HepG2 (cell line): ENCODE data around the gene PLCXD1. TPM values are rescaled to one million over a fixed set of nuclear protein-coding genes. Genes with fewer than 3 reads are reported as not detected.

Source experiments
- ETV5 ChIP-seq: IDR thresholded peaks from 2 replicates; pipeline ENCODE4 v1.6.1; 2018; ENCODE audit warnings: missing biosample characterization, missing genetic modification reagents, inconsistent platforms, borderline replicate concordance
- FLYWCH1 ChIP-seq: sonication (generic); formaldehyde crosslinking; IDR thresholded peaks from 2 replicates; pipeline ENCODE4 v1.8.1; 2023; ENCODE audit warnings: mild to moderate bottlenecking, missing genetic modification reagents
- JARID2 ChIP-seq: sonication (generic); formaldehyde crosslinking; IDR thresholded peaks from 2 replicates; pipeline ENCODE4 v1.8.1; 2023; ENCODE audit warnings: missing genetic modification reagents, inconsistent platforms; ENCODE audit not compliant: insufficient replicate concordance
- MYNN ChIP-seq: sonication (generic); formaldehyde crosslinking; IDR thresholded peaks from 2 replicates; pipeline ENCODE4 v1.4.0; 2020; ENCODE audit warnings: mild to moderate bottlenecking, low read depth, missing genetic modification reagents
- ONECUT2 ChIP-seq: sonication (generic); formaldehyde crosslinking; IDR thresholded peaks from 2 replicates; pipeline ENCODE4 v1.4.0; 2020; ENCODE audit warnings: missing genetic modification reagents
- PTBP1 ChIP-seq: fragments of 200-400 bp; formaldehyde crosslinking; IDR thresholded peaks from 2 replicates; pipeline ENCODE4 v1.6.1; 2018; ENCODE audit warnings: low read length, low read depth; ENCODE audit not compliant: poor library complexity, severe bottlenecking
- RFX5 ChIP-seq: IDR thresholded peaks from 2 replicates; pipeline ENCODE4 v1.6.1; 2011; ENCODE audit warnings: low read depth, low read length, improper control_type of control experiment
- SIX4 ChIP-seq: sonication (generic); formaldehyde crosslinking; IDR thresholded peaks from 2 replicates; pipeline ENCODE4 v1.4.0; 2020; ENCODE audit warnings: missing genetic modification reagents
- ZKSCAN5 ChIP-seq: sonication (generic); formaldehyde crosslinking; IDR thresholded peaks from 2 replicates; pipeline ENCODE4 v1.5.1; 2020; ENCODE audit warnings: mild to moderate bottlenecking, missing genetic modification reagents
- ZNF296 ChIP-seq: sonication (generic); formaldehyde crosslinking; conservative IDR thresholded peaks from 2 replicates; pipeline ENCODE4 v1.5.0; 2020; ENCODE audit warnings: mild to moderate bottlenecking, missing genetic modification reagents
- ZNF446 ChIP-seq: sonication (generic); formaldehyde crosslinking; IDR thresholded peaks from 2 replicates; pipeline ENCODE4 v1.5.0; 2020; ENCODE audit warnings: mild to moderate bottlenecking, missing genetic modification reagents
- ZNF546 ChIP-seq: sonication (generic); formaldehyde crosslinking; conservative IDR thresholded peaks from 2 replicates; pipeline ENCODE4 v1.8.1; 2023; ENCODE audit warnings: mild to moderate bottlenecking, missing genetic modification reagents
- ZNF550 ChIP-seq: sonication (generic); formaldehyde crosslinking; IDR thresholded peaks from 2 replicates; pipeline ENCODE4 v1.4.0; 2020; ENCODE audit warnings: mild to moderate bottlenecking, missing genetic modification reagents, borderline replicate concordance
- ZNF792 ChIP-seq: IDR thresholded peaks from 2 replicates; pipeline ENCODE4 v1.6.1; 2016
- ZNF891 ChIP-seq: sonication (generic); formaldehyde crosslinking; IDR thresholded peaks from 2 replicates; pipeline ENCODE4 v1.5.0; 2020; ENCODE audit warnings: mild to moderate bottlenecking, missing genetic modification reagents
- ZSCAN22 ChIP-seq: sonication (generic); formaldehyde crosslinking; IDR thresholded peaks from 2 replicates; pipeline ENCODE4 v1.4.0; 2020; ENCODE audit warnings: mild to moderate bottlenecking, missing genetic modification reagents
- polyA plus RNA-seq, 8 experiments: library from polyadenylated mRNA; depleted of rRNA in 3 of 8; stranded (reverse) in 7 of 8; unstranded in 1 of 8; fragments of >200 nt; fragmentation: Illumina TruSeq in 4 of 8; extraction: Trizol in 4 of 8; gene quantifications; 2 replicates each; pipeline versions ENCODE4 v1.2.1 to v1.2.3, GENCODE V29; 2011 to 2016; ENCODE audit warnings: low read depth in 4 of 8, missing spikeins in 1 of 8, mixed read lengths in 1 of 8; ENCODE audit not compliant: insufficient read depth in 1 of 8
- total RNA-seq, 5 experiments: library from RNA; depleted of rRNA; stranded (reverse); fragments of >200 nt; fragmentation: Illumina TruSeq; extraction: Trizol; gene quantifications; 2 replicates each; pipeline ENCODE4 v1.2.3, GENCODE V29; 2016; ENCODE audit warnings: low read depth in 1 of 5
- TF ChIP-seq, protein P1 (sequence below): IDR thresholded peaks from 2 replicates; pipeline ENCODE4 v1.4.0; 2020; ENCODE audit warnings: mild to moderate bottlenecking, missing genetic modification reagents
- TF ChIP-seq, protein P2 (sequence below), 2 experiments: IDR thresholded peaks; 2 replicates each; pipeline ENCODE4 v1.6.1; 2011 to 2012; ENCODE audit warnings: low read length in 2 of 2, borderline replicate concordance in 1 of 2, low read depth in 1 of 2, mild to moderate bottlenecking in 1 of 2, moderate library complexity in 1 of 2
- TF ChIP-seq, protein P3 (sequence below): sonication (generic); formaldehyde crosslinking; IDR thresholded peaks from 2 replicates; pipeline ENCODE4 v1.5.1; 2020; ENCODE audit warnings: mild to moderate bottlenecking, missing genetic modification reagents, borderline replicate concordance
- TF ChIP-seq, protein P4 (sequence below): sonication (generic); formaldehyde crosslinking; conservative IDR thresholded peaks from 2 replicates; pipeline ENCODE4 v1.8.0; 2022; ENCODE audit warnings: missing genetic modification reagents

Gene PLCXD1
- total and polyA plus RNA-seq, 2 of the 13 experiments (the other 11 are each of a cell fraction or from before 2014, with no cell fraction given) = 87.7 to 153 TPM

DNA sequence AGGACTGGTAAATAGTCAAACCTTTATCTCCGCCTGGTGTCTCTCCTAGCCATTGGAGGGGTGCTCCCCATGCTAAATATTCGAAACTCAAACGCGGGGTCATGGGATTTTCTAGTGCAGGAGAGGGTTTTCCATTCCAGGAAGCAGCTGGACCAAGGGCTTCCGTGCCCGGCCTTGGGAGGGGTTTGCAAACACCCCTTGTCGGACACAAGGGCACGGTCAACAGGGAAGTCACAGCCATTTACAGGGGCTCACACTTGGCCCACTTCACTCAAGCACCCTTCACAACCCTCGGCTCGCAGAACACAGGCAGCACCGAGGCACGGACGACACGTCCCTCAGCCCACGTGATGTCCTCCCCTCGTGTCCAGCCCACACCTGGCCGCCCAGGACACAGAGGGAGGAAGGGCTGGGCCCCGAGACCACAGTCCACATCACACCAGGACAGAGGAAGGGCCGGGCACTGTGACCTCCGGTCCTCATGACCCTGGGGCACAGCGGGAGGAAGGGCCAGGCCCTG lies 10.3 kb upstream of the PLCXD1 start (continued):
- TF ChIP-seq, protein P1, sequence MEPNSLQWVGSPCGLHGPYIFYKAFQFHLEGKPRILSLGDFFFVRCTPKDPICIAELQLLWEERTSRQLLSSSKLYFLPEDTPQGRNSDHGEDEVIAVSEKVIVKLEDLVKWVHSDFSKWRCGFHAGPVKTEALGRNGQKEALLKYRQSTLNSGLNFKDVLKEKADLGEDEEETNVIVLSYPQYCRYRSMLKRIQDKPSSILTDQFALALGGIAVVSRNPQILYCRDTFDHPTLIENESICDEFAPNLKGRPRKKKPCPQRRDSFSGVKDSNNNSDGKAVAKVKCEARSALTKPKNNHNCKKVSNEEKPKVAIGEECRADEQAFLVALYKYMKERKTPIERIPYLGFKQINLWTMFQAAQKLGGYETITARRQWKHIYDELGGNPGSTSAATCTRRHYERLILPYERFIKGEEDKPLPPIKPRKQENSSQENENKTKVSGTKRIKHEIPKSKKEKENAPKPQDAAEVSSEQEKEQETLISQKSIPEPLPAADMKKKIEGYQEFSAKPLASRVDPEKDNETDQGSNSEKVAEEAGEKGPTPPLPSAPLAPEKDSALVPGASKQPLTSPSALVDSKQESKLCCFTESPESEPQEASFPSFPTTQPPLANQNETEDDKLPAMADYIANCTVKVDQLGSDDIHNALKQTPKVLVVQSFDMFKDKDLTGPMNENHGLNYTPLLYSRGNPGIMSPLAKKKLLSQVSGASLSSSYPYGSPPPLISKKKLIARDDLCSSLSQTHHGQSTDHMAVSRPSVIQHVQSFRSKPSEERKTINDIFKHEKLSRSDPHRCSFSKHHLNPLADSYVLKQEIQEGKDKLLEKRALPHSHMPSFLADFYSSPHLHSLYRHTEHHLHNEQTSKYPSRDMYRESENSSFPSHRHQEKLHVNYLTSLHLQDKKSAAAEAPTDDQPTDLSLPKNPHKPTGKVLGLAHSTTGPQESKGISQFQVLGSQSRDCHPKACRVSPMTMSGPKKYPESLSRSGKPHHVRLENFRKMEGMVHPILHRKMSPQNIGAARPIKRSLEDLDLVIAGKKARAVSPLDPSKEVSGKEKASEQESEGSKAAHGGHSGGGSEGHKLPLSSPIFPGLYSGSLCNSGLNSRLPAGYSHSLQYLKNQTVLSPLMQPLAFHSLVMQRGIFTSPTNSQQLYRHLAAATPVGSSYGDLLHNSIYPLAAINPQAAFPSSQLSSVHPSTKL (CRISPR knock-in tag) = peak; percentile 52
- TF ChIP-seq ZNF550 (CRISPR knock-in tag) (no peak), ZNF546 (CRISPR knock-in tag) (no peak), JARID2 (CRISPR knock-in tag) (no peak), PTBP1 (no peak), FLYWCH1 (CRISPR knock-in tag) (no peak), ZNF792 (no peak), ONECUT2 (CRISPR knock-in tag) (no peak), ZKSCAN5 (CRISPR knock-in tag) (no peak; the same call in 1 of the 2 replicates), ZNF891 (CRISPR knock-in tag) (no peak), ZNF446 (no peak), MYNN (CRISPR knock-in tag) (no peak), RFX5 (no peak), ZNF296 (peak; percentile 94), SIX4 (CRISPR knock-in tag) (no peak), ZSCAN22 (CRISPR knock-in tag) (no peak), ETV5 (peak; percentile 76; the same call in 1 of the 2 replicates)
- TF ChIP-seq, protein P2, sequence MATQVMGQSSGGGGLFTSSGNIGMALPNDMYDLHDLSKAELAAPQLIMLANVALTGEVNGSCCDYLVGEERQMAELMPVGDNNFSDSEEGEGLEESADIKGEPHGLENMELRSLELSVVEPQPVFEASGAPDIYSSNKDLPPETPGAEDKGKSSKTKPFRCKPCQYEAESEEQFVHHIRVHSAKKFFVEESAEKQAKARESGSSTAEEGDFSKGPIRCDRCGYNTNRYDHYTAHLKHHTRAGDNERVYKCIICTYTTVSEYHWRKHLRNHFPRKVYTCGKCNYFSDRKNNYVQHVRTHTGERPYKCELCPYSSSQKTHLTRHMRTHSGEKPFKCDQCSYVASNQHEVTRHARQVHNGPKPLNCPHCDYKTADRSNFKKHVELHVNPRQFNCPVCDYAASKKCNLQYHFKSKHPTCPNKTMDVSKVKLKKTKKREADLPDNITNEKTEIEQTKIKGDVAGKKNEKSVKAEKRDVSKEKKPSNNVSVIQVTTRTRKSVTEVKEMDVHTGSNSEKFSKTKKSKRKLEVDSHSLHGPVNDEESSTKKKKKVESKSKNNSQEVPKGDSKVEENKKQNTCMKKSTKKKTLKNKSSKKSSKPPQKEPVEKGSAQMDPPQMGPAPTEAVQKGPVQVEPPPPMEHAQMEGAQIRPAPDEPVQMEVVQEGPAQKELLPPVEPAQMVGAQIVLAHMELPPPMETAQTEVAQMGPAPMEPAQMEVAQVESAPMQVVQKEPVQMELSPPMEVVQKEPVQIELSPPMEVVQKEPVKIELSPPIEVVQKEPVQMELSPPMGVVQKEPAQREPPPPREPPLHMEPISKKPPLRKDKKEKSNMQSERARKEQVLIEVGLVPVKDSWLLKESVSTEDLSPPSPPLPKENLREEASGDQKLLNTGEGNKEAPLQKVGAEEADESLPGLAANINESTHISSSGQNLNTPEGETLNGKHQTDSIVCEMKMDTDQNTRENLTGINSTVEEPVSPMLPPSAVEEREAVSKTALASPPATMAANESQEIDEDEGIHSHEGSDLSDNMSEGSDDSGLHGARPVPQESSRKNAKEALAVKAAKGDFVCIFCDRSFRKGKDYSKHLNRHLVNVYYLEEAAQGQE (IDR thresholded peaks at IDR 0.05; ENCODE audit: borderline replicate concordance in 1 of 2, low read depth in 1 of 2, low read length in 2 of 2) = no peak
- TF ChIP-seq, protein P3, sequence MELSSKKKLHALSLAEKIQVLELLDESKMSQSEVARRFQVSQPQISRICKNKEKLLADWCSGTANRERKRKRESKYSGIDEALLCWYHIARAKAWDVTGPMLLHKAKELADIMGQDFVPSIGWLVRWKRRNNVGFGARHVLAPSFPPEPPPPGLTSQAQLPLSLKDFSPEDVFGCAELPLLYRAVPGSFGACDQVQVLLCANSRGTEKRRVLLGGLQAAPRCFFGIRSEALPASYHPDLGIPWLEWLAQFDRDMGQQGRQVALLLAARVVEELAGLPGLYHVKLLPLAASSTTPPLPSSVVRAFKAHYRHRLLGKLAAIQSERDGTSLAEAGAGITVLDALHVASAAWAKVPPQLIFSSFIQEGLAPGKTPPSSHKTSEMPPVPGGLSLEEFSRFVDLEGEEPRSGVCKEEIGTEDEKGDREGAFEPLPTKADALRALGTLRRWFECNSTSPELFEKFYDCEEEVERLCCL = no peak
- TF ChIP-seq, protein P4, sequence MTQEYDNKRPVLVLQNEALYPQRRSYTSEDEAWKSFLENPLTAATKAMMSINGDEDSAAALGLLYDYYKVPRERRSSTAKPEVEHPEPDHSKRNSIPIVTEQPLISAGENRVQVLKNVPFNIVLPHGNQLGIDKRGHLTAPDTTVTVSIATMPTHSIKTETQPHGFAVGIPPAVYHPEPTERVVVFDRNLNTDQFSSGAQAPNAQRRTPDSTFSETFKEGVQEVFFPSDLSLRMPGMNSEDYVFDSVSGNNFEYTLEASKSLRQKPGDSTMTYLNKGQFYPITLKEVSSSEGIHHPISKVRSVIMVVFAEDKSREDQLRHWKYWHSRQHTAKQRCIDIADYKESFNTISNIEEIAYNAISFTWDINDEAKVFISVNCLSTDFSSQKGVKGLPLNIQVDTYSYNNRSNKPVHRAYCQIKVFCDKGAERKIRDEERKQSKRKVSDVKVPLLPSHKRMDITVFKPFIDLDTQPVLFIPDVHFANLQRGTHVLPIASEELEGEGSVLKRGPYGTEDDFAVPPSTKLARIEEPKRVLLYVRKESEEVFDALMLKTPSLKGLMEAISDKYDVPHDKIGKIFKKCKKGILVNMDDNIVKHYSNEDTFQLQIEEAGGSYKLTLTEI = no peak
